Naive thymus-derived CD4-positive, alpha-beta T cell (primary cell): ENCODE measurements around the gene TGOLN2. TPM values are rescaled to one million over a fixed set of nuclear protein-coding genes. Genes with fewer than 3 reads are reported as not detected.

Source experiments
- ATAC-seq: fragments of 150-1000 bp; cut with Tn5 transposase; 2 replicates; pipeline ENCODE4 v1.10.0; 2021; ENCODE audit warnings: mild to moderate bottlenecking, moderate library complexity
- CTCF ChIA-PET: fragments of 350-600 bp; sonication (Branson Sonifier 250); formaldehyde crosslinking; loops from one replicate; lab custom pipeline; 2021; ENCODE audit warnings: antibody characterized with exemption; lab: Charles Lee
- POLR2A ChIA-PET: fragments of 350-600 bp; sonication (Branson Sonifier 250); formaldehyde crosslinking; loops from one replicate; lab custom pipeline; 2021; ENCODE audit warnings: antibody characterized with exemption, inconsistent platforms; lab: Charles Lee
- DNase-seq, 9 donors: peaks; one replicate each; pipeline versions ENCODE4 v3.0.0 to v3.0.0-alpha.2; 2020 to 2022; ENCODE audit warnings: mixed read lengths in 1 of 9
- H3K27ac ChIP-seq: one replicate; pipeline ENCODE4 v1.7.0; 2013; ENCODE audit warnings: mild to moderate bottlenecking, low read depth, low read length, moderate library complexity
- H3K27me3 ChIP-seq, 2 donors: one replicate each; pipeline ENCODE4 v1.7.0; 2013; ENCODE audit warnings: low read length in 2 of 2, mild to moderate bottlenecking in 2 of 2, moderate library complexity in 2 of 2; ENCODE audit not compliant: control insufficient read depth in 2 of 2, insufficient read depth in 2 of 2
- H3K36me3 ChIP-seq, 3 experiments: 1 replicate in 2 of 3; 2 replicates in 1 of 3; pipeline ENCODE4 v1.7.0; 2013; ENCODE audit warnings: low read length in 3 of 3, mild to moderate bottlenecking in 3 of 3, moderate library complexity in 1 of 3; ENCODE audit not compliant: insufficient read depth in 3 of 3, control insufficient read depth in 2 of 3
- H3K4me1 ChIP-seq, 2 donors: one replicate each; pipeline ENCODE4 v1.7.0; 2013; ENCODE audit warnings: low read length in 2 of 2, mild to moderate bottlenecking in 2 of 2, moderate library complexity in 1 of 2; ENCODE audit not compliant: control insufficient read depth in 2 of 2, insufficient read depth in 2 of 2
- H3K4me3 ChIP-seq: 2 replicates; pipeline ENCODE4 v1.7.0; 2013; ENCODE audit warnings: mild to moderate bottlenecking, low read length
- H3K9me3 ChIP-seq, 3 experiments: 1 replicate in 2 of 3; 2 replicates in 1 of 3; pipeline ENCODE4 v1.7.0; 2013; ENCODE audit warnings: low read length in 3 of 3; ENCODE audit not compliant: control insufficient read depth in 2 of 3
- H3K27ac Mint-ChIP-seq, 9 donors: one replicate each; pipeline ENCODE4 v1.8.0; 2020 to 2022; ENCODE audit warnings: mixed read lengths in 9 of 9, mild to moderate bottlenecking in 8 of 9, moderate library complexity in 5 of 9, inconsistent platforms in 2 of 9
- H3K27me3 Mint-ChIP-seq, 5 donors: one replicate each; pipeline ENCODE4 v1.8.0; 2021 to 2022; ENCODE audit warnings: mixed read lengths in 5 of 5, mild to moderate bottlenecking in 1 of 5
- H3K36me3 Mint-ChIP-seq, 5 donors: one replicate each; pipeline ENCODE4 v1.8.0; 2020 to 2022; ENCODE audit warnings: mixed read lengths in 5 of 5, mild to moderate bottlenecking in 3 of 5, inconsistent platforms in 1 of 5
- H3K4me1 Mint-ChIP-seq, 7 donors: one replicate each; pipeline ENCODE4 v1.8.0; 2020 to 2022; ENCODE audit warnings: mixed read lengths in 7 of 7, mild to moderate bottlenecking in 3 of 7, inconsistent platforms in 1 of 7
- H3K4me3 Mint-ChIP-seq, 10 donors: one replicate each; pipeline ENCODE4 v1.8.0; 2020 to 2022; ENCODE audit warnings: mild to moderate bottlenecking in 10 of 10, mixed read lengths in 10 of 10, moderate library complexity in 6 of 10, inconsistent platforms in 2 of 10
- H3K9me3 Mint-ChIP-seq, 11 donors: one replicate each; pipeline ENCODE4 v1.8.0; 2020 to 2022; ENCODE audit warnings: mixed read lengths in 11 of 11, mild to moderate bottlenecking in 4 of 11, inconsistent platforms in 1 of 11, moderate library complexity in 1 of 11
- intact Hi-C, 2 donors: fragments of 100-400 bp; cut with micrococcal nuclease; formaldehyde crosslinking; loops; one replicate each; pipeline ENCODE4 v1.15.1; 2023
- polyA plus RNA-seq, 2 donors: library from polyadenylated mRNA; unstranded; fragments of 300-500 nt; fragmentation: Illumina TruSeq; gene quantifications; one replicate each; pipeline ENCODE4 v1.2.3, GENCODE V29; 2021
- total RNA-seq, 6 experiments: library from RNA in 5 of 6; stranded (reverse) in 5 of 6; gene quantifications; 1 replicate in 5 of 6; 2 replicates in 1 of 6; pipeline ENCODE4 v1.2.3 and lab custom pipeline; 2021 to 2026

The TGOLN2 gene
- total RNA-seq (100 to 1,000 TPM; 144 to 200 (median 178) TPM), polyA plus RNA-seq (100 to 1,000 TPM in 1 of 2 donors, 10 to 100 TPM in 1; 75.7 to 107 TPM), total RNA-seq (lab: John Stamatoyannopoulos, UW) (276 reads per million, percentile 95 among the genes with 10 or more reads in this experiment)

GRCh38 chr2:85327822-85328617, at the start of gene TGOLN2:
Gene TGOLN2 (minus strand): TSS chr2:85327989. CDS start chr2:85327962, 27 bp downstream.
- Histone ChIP-seq H3K9me3 (no peaks in the 10 kb centered on the region), H3K36me3 (peaks cover 14 to 34% (median 23%) of the 10 kb centered on the region in 3 experiments), H3K27me3 (no peaks in the 10 kb centered on the region), H3K4me1 (peaks cover 24 to 31% of the 10 kb centered on the region in 2 donors), H3K4me3 (peak within 1 kb of the TSS; percentile 84), H3K27ac (peak within 1 kb of the TSS; percentile 92)
- Mint-ChIP-seq H3K9me3 (peaks cover 0 to 3% (median 0%) of the 10 kb centered on the region in 11 donors), H3K36me3 (peaks cover 5 to 43% (median 36%) of the 10 kb centered on the region in 5 donors), H3K27me3 (no peaks in the 10 kb centered on the region), H3K4me3 (peak within 1 kb of the TSS; percentile 97 to 100 (median 99)), H3K4me1 (peaks cover 31 to 51% (median 46%) of the 10 kb centered on the region in 7 donors), H3K27ac (peak within 1 kb of the TSS; percentile 97 to 100 (median 99))
- ATAC-seq = peak; percentile 94
- intact Hi-C loops = loop anchor here (1.0 to 10.0 kb wide), 14 partner anchors 18 to 1114 kb away; partner anchors contain the start of genes ELMOD3 (in 2 of the 2), RETSAT (in 2 of the 2), SH2D6 (in 2 of the 2) and IMMT (in 1 of the 2)
- DNase-seq = peak; percentile 91 to 96 (median 95)
- ChIA-PET CTCF (interaction anchor here (1.5 to 1.6 kb wide), 2 partner anchors 27 to 28 kb away, joined by 4 to 6 read pairs; partner anchors contain the start of genes ELMOD3 and RETSAT), POLR2A (interaction anchor here (0.6 to 12.6 kb wide), 30 partner anchors 9 to 1114 kb away, joined by 3 to 220 read pairs (median 7); partner anchors contain the start of genes C2orf68, ELMOD3, GGCX and KDM3A)

GRCh38 chr2:85377083-85377482, 49.3 kb upstream of the TGOLN2 start:
- H3K9me3 ChIP-seq = no peaks in the 10 kb centered on the region
- no peak overlapping the region for H3K27ac ChIP-seq
- ChIA-PET POLR2A (interaction anchor here (0.9 kb wide), 1 partner anchor 273 kb away, joined by 4 read pairs; no protein-coding TSS in a partner anchor), CTCF (no interaction called here)
- DNase-seq (no peak), ATAC-seq (no peak)
- no peaks in the 10 kb centered on the region for H3K4me1 ChIP-seq
- H3K36me3 ChIP-seq = peaks cover 0 to 34% (median 8%) of the 10 kb centered on the region in 3 experiments
- intact Hi-C loops = no loop called here
- Mint-ChIP-seq H3K4me3 (no peak overlapping the region), H3K9me3 (peaks cover 0 to 17% (median 2%) of the 10 kb centered on the region in 11 donors), H3K4me1 (no peaks in the 10 kb centered on the region), H3K27me3 (no peaks in the 10 kb centered on the region), H3K36me3 (peaks cover 34 to 63% (median 53%) of the 10 kb centered on the region in 5 donors), H3K27ac (no peak overlapping the region)
- H3K4me3 ChIP-seq = no peak overlapping the region
- no peaks in the 10 kb centered on the region for H3K27me3 ChIP-seq

GRCh38 chr2:85376291-85377065, 48.7 kb upstream of the TGOLN2 start:
- POLR2A ChIA-PET = interaction anchor here (0.9 kb wide), 1 partner anchor 185 kb away, joined by 3 read pairs; the partner anchor contains the start of gene GGCX
- H3K4me3 ChIP-seq = no peak overlapping the region
- H3K4me1 ChIP-seq = no peaks in the 10 kb centered on the region
- Mint-ChIP-seq H3K4me1 (no peaks in the 10 kb centered on the region), H3K4me3 (no peak overlapping the region), H3K27me3 (no peaks in the 10 kb centered on the region), H3K9me3 (peaks cover 0 to 17% (median 2%) of the 10 kb centered on the region in 11 donors), H3K36me3 (peaks cover 34 to 65% (median 52%) of the 10 kb centered on the region in 5 donors), H3K27ac (peak overlapping the region in 1 of 9 donors; percentile 77)
- CTCF ChIA-PET = no interaction called here
- no peaks in the 10 kb centered on the region for H3K27me3 ChIP-seq
- ATAC-seq (no peak), DNase-seq (no peak)
- H3K27ac ChIP-seq = no peak overlapping the region
- intact Hi-C loops = no loop called here
- H3K36me3 ChIP-seq = peaks cover 0 to 36% (median 8%) of the 10 kb centered on the region in 3 experiments
- no peaks in the 10 kb centered on the region for H3K9me3 ChIP-seq

- Histone ChIP-seq H3K4me3 (no peak overlapping the region), H3K27ac (no peak overlapping the region), H3K36me3 (peaks cover 0 to 24% (median 0%) of the 10 kb centered on the region in 3 experiments), H3K9me3 (no peaks in the 10 kb centered on the region), H3K27me3 (no peaks in the 10 kb centered on the region), H3K4me1 (no peaks in the 10 kb centered on the region)
- H3K4me1 Mint-ChIP-seq = peaks cover 0 to 2% (median 0%) of the 10 kb centered on the region in 7 donors
- no peaks in the 10 kb centered on the region for H3K9me3 Mint-ChIP-seq
- no peak for ATAC-seq
- CTCF ChIA-PET = interaction anchor here (0.7 to 1.3 kb wide), 2 partner anchors 17 to 181 kb away, joined by 3 to 4 read pairs; no protein-coding TSS in a partner anchor
- no peak for DNase-seq
- H3K4me3 Mint-ChIP-seq = no peak overlapping the region
- intact Hi-C loops = no loop called here
- POLR2A ChIA-PET = interaction anchor here (1.0 to 1.5 kb wide), 2 partner anchors 17 to 44 kb away, joined by 3 to 7 read pairs; partner anchors contain the start of genes RETSAT and TGOLN2
- H3K27ac Mint-ChIP-seq = no peak overlapping the region
- H3K27me3 Mint-ChIP-seq = no peaks in the 10 kb centered on the region
- peaks cover 6 to 36% (median 29%) of the 10 kb centered on the region in 5 donors for H3K36me3 Mint-ChIP-seq
Observed at GRCh38 chr2:85371045-85371444, 43.3 kb upstream of the TGOLN2 start.

DNA sequence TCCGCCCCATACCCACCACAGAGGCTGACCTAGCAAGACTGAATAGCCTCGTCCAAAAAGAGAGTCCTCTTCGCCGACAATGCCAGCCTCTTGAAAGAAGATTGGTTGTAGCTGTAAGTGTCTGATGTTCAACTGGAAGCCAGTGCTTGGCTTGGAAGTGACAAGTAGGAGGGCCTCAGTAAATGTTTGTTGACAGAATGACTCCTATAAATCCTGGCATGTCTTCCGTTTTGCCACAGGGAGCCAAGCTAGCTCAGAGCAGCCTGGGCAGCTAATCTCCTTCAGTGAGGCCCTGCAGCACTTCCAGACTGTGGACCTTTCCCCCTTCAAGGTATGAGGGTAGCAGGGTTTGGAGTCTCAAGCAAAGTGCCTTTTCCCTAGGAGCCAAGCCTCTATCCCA, 41.7 kb upstream of the TGOLN2 start:
- Mint-ChIP-seq H3K27ac (no peak overlapping the region), H3K4me1 (peaks cover 0 to 2% (median 0%) of the 10 kb centered on the region in 7 donors), H3K9me3 (no peaks in the 10 kb centered on the region), H3K36me3 (peaks cover 6 to 27% (median 17%) of the 10 kb centered on the region in 5 donors), H3K27me3 (no peaks in the 10 kb centered on the region), H3K4me3 (no peak overlapping the region)
- ATAC-seq (no peak), DNase-seq (no peak)
- ChIA-PET POLR2A (interaction anchor here (0.7 to 1.5 kb wide), 3 partner anchors 16 to 169 kb away, joined by 3 to 7 read pairs (median 3); partner anchors contain the start of gene RETSAT), CTCF (interaction anchor here (0.7 to 0.8 kb wide), 2 partner anchors 104 to 250 kb away, joined by 3 to 5 read pairs; no protein-coding TSS in a partner anchor)
- H3K4me1 ChIP-seq = no peaks in the 10 kb centered on the region
- H3K36me3 ChIP-seq = peaks cover 0 to 24% (median 0%) of the 10 kb centered on the region in 3 experiments
- H3K27ac ChIP-seq = no peak overlapping the region
- no peaks in the 10 kb centered on the region for H3K27me3 ChIP-seq
- no peak overlapping the region for H3K4me3 ChIP-seq
- no peaks in the 10 kb centered on the region for H3K9me3 ChIP-seq
- intact Hi-C loops = no loop called here
